Ascending aorta (tissue), 2 donors: ENCODE data around the gene TRIM10. TPM values are rescaled to one million over a fixed set of nuclear protein-coding genes. Genes with fewer than 3 reads are reported as not detected.

Experiments used
- DNase-seq, 2 donors: peaks; one replicate each; pipeline ENCODE4 v3.0.0-alpha.2; 2019; ENCODE audit warnings: low spot score in 2 of 2
- H3K27ac ChIP-seq, 2 donors: fragments of 200-600 bp; sonication (generic); one replicate each; pipeline ENCODE4 v1.5.1; 2016 to 2017; ENCODE audit warnings: mild to moderate bottlenecking in 1 of 2
- H3K27me3 ChIP-seq: fragments of 200-600 bp; sonication (generic); one replicate; pipeline ENCODE4 v1.5.1; 2017
- H3K36me3 ChIP-seq, 2 donors: fragments of 200-600 bp; sonication (generic); one replicate each; pipeline ENCODE4 v1.5.1; 2016
- H3K4me1 ChIP-seq, 2 donors: fragments of 200-600 bp; sonication (generic); one replicate each; pipeline ENCODE4 v1.5.1; 2016 to 2017; ENCODE audit warnings: mild to moderate bottlenecking in 1 of 2
- H3K4me3 ChIP-seq, 2 donors: fragments of 200-600 bp; sonication (generic); one replicate each; pipeline ENCODE4 v1.5.1; 2016 to 2017; ENCODE audit warnings: mild to moderate bottlenecking in 1 of 2
- H3K9me3 ChIP-seq, 2 donors: fragments of 200-600 bp; sonication (generic); one replicate each; pipeline ENCODE4 v1.5.1; 2016
- intact Hi-C: fragments of 100-400 bp; cut with DNase I; formaldehyde crosslinking; loops from one replicate; pipeline ENCODE4 v1.15.1; 2023
- total RNA-seq: library from RNA; depleted of rRNA; stranded (reverse); fragments of >200 nt; gene quantifications from one replicate; pipeline ENCODE4 v1.1.0, GENCODE V29; 2016
- TF ChIP-seq, protein P1 (sequence below), 3 experiments: fragments of 200-600 bp in 2 of 3; fragments of 450-650 bp in 1 of 3; sonication (generic) in 2 of 3; IDR thresholded peaks; one replicate each; pipeline ENCODE4 v1.5.1; 2016 to 2019; ENCODE audit warnings: antibody characterized with exemption in 3 of 3, mild to moderate bottlenecking in 1 of 3, moderate library complexity in 1 of 3

The TRIM10 gene
- total RNA-seq, 1 donor from 2014 or later: not detected

DNA sequence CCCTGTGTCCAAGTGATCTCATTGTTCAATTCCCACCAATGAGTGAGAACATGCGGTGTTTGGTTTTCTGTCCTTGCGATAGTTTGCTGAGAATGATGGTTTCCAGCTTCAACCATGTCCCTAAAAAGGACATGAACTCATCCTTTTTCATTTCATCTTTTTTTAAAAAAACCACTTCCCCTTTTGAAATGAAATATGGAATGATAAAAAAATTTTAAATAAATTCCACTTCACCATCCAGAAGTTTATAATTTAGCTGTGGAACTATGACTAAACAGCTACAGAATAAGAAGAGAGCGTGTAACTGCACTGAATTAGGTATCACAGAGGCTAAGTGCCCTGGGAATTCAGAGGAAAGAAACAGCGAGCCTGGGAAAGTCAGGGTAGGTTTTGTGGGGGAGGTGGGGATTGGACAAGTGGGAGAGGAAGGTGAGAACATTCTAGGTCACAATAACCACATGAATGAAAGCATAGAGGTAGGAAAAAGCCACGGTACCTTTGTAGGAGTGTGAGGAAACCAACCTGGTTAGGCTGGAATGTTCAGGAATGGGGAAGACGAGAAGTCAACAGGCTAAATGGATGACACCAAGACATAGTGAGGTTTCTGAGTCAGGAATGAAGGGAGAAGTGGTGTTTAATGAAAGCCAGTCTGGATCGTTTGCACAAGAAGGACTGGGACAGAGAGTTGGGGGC, 11.0 kb downstream of the TRIM10 start:
- TF ChIP-seq, protein P1, sequence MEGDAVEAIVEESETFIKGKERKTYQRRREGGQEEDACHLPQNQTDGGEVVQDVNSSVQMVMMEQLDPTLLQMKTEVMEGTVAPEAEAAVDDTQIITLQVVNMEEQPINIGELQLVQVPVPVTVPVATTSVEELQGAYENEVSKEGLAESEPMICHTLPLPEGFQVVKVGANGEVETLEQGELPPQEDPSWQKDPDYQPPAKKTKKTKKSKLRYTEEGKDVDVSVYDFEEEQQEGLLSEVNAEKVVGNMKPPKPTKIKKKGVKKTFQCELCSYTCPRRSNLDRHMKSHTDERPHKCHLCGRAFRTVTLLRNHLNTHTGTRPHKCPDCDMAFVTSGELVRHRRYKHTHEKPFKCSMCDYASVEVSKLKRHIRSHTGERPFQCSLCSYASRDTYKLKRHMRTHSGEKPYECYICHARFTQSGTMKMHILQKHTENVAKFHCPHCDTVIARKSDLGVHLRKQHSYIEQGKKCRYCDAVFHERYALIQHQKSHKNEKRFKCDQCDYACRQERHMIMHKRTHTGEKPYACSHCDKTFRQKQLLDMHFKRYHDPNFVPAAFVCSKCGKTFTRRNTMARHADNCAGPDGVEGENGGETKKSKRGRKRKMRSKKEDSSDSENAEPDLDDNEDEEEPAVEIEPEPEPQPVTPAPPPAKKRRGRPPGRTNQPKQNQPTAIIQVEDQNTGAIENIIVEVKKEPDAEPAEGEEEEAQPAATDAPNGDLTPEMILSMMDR (IDR thresholded peaks at IDR 0.05): no peak
- Histone ChIP-seq H3K27ac (no peak overlapping the region), H3K4me3 (no peak overlapping the region), H3K27me3 (no peaks in the 10 kb centered on the region), H3K4me1 (no peaks in the 10 kb centered on the region), H3K36me3 (no peaks in the 10 kb centered on the region), H3K9me3 (no peaks in the 10 kb centered on the region)
- DNase-seq: no peak
- intact Hi-C loops: no loop called here

DNA sequence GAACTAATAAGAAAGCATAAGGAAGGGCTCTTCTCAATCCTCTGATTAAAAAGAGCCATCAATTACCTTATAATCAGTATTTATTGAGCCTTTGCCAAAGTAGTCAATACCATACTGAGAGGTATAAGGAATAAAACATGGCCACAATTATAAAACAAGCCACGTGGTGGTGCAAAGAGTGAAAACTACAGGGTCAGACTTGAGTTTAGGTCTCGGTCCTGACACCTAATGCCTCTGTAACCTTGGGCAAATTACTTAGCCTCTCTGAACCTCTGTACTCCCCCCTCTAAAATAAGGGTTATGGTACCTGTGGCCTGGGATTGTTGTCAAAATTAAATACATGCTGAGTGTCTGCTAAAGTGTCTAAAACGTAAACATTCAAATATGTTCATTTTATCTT, 11.8 kb downstream of the TRIM10 start:
- TF ChIP-seq, protein P1 (IDR thresholded peaks at IDR 0.05): no peak
- no peaks in the 10 kb centered on the region for H3K27me3 ChIP-seq
- DNase-seq: no peak

DNA sequence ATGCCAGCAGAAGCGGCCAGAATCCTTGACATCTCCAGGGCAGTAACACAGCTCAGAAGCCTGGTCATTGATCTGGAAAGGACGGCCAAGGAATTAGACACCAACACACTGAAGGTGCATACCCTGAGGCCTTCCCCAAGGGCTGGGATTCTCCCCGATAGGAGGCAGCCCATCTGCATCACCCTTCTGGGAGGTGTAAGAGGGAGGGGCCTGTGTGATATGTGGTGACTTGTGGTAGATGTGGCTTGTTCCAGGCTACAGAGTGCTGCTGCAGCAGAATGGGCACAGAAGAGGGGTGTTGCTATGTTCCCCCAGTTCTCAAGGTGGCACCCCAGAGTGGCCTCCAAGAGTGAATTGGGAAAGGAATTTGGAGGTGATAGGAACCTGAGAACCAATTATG, 13.9 kb downstream of the TRIM10 start:
- TF ChIP-seq, protein P1 (IDR thresholded peaks at IDR 0.05): no peak
- intact Hi-C loops: no loop called here
- H3K9me3 ChIP-seq: no peaks in the 10 kb centered on the region
- no peaks in the 10 kb centered on the region for H3K27me3 ChIP-seq
- no peaks in the 10 kb centered on the region for H3K36me3 ChIP-seq
- DNase-seq: no peak
- H3K4me3 ChIP-seq: no peak overlapping the region
- H3K27ac ChIP-seq: no peak overlapping the region
- no peaks in the 10 kb centered on the region for H3K4me1 ChIP-seq

More for the DNA sequence above, 11.8 kb downstream of the TRIM10 start:
- H3K36me3 ChIP-seq: no peaks in the 10 kb centered on the region
- intact Hi-C loops: no loop called here
- H3K27ac ChIP-seq: no peak overlapping the region
- no peaks in the 10 kb centered on the region for H3K9me3 ChIP-seq
- H3K4me3 ChIP-seq: no peak overlapping the region
- H3K4me1 ChIP-seq: no peaks in the 10 kb centered on the region

DNA sequence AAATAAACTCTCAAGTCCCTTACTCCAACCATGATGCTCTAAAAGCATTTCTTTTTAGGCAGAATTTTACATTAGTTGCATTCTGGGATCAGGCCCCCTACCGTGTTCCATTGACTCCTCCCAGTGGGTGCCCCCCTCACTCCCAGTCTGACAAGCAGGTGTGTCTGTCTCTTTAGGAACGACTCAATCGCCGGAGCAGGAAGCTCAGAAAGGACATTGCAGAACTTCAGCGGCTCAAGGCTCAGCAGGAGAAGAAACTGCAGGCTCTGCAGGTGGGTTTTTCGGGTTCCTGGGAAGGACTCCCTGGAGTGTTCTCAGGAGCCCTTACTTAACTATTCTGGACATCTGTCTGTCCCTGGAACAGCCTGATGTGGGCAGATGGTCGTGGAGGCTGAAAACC, 15.2 kb downstream of the TRIM10 start:
- no peak for DNase-seq
- Histone ChIP-seq H3K9me3 (no peaks in the 10 kb centered on the region), H3K4me3 (no peak overlapping the region), H3K27ac (no peak overlapping the region), H3K4me1 (no peaks in the 10 kb centered on the region), H3K36me3 (no peaks in the 10 kb centered on the region), H3K27me3 (no peaks in the 10 kb centered on the region)
- intact Hi-C loops: no loop called here
- TF ChIP-seq, protein P1 (IDR thresholded peaks at IDR 0.05): no peak

DNA sequence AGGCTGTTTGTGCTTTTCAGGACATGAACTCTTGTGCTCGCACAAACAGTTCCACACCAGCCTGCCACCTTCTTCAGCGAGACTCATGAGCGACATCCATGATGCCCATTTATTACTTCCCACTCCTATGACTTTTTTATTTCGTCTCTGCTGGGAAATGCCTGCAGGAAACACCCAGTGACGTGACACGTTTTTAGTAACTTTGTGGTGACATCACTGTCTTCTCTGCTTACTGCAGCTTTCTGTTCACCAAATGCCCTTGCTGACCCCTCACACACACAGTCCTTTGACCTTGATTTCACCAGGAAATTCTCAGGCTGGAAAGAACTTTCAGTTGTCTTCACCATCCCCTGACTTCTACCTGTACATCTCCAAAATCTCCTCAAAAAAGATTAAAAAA, 16.2 kb downstream of the TRIM10 start:
- TF ChIP-seq, protein P1 (IDR thresholded peaks at IDR 0.05): no peak
- Histone ChIP-seq H3K27me3 (no peaks in the 10 kb centered on the region), H3K4me3 (no peak overlapping the region), H3K9me3 (no peaks in the 10 kb centered on the region), H3K36me3 (no peaks in the 10 kb centered on the region), H3K27ac (no peak overlapping the region), H3K4me1 (no peaks in the 10 kb centered on the region)
- DNase-seq: no peak
- intact Hi-C loops: no loop called here

DNA sequence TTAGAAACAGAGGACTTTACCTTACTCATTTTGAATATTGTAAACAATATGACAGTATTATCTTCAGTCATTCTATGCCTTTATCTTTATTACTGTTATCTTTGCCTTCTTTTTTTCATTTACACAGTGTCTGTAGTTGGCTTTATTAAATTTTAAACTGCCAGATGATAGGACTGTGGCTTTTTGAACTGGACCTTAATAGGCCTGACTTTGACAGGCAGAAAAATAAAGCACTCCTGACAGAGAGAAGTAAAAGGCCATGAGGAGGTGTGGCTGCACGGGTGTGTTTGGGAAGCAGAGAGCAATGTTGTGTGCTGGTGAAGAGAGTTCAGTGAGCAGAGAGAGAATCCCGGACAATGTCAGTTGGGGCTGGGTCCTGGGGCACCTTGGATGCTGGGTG, 17.2 kb downstream of the TRIM10 start:
- TF ChIP-seq, protein P1 (IDR thresholded peaks at IDR 0.05): no peak
- Histone ChIP-seq H3K4me1 (no peaks in the 10 kb centered on the region), H3K36me3 (no peaks in the 10 kb centered on the region), H3K4me3 (no peak overlapping the region), H3K27me3 (no peaks in the 10 kb centered on the region), H3K27ac (no peak overlapping the region), H3K9me3 (no peaks in the 10 kb centered on the region)
- no peak for DNase-seq
- intact Hi-C loops: no loop called here
